Panc1 (cell line): ENCODE measurements around the gene CAV1.

Source experiments
- POLR2AphosphoS5 ChIP-seq: IDR thresholded peaks from 2 replicates; pipeline ENCODE4 v1.6.1; 2012; ENCODE audit warnings: mild to moderate bottlenecking, low read depth, low read length, moderate library complexity
- REST ChIP-seq, 2 experiments: IDR thresholded peaks; 2 replicates each; pipeline ENCODE4 v1.6.1; 2011 to 2012; ENCODE audit warnings: low read depth in 2 of 2, control low read depth in 1 of 2, low read length in 1 of 2, mild to moderate bottlenecking in 1 of 2, moderate library complexity in 1 of 2; ENCODE audit not compliant: insufficient read depth in 1 of 2
- TCF7L2 ChIP-seq: IDR thresholded peaks from 2 replicates; pipeline ENCODE4 v1.6.1; 2011; ENCODE audit warnings: mild to moderate bottlenecking, low read depth, low read length, inconsistent platforms
- TF ChIP-seq, protein P1 (sequence below): fragments of 450-650 bp; IDR thresholded peaks from 2 replicates; pipeline ENCODE4 v1.5.1; 2017; ENCODE audit warnings: mild to moderate bottlenecking

- TF ChIP-seq, protein P1, sequence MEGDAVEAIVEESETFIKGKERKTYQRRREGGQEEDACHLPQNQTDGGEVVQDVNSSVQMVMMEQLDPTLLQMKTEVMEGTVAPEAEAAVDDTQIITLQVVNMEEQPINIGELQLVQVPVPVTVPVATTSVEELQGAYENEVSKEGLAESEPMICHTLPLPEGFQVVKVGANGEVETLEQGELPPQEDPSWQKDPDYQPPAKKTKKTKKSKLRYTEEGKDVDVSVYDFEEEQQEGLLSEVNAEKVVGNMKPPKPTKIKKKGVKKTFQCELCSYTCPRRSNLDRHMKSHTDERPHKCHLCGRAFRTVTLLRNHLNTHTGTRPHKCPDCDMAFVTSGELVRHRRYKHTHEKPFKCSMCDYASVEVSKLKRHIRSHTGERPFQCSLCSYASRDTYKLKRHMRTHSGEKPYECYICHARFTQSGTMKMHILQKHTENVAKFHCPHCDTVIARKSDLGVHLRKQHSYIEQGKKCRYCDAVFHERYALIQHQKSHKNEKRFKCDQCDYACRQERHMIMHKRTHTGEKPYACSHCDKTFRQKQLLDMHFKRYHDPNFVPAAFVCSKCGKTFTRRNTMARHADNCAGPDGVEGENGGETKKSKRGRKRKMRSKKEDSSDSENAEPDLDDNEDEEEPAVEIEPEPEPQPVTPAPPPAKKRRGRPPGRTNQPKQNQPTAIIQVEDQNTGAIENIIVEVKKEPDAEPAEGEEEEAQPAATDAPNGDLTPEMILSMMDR = no peak
- no peak for TF ChIP-seq POLR2AphosphoS5
- TF ChIP-seq TCF7L2 = no peak
- TF ChIP-seq REST (IDR thresholded peaks at IDR 0.05; ENCODE audit: insufficient read depth in 1 of 2, low read depth in 2 of 2, low read length in 1 of 2) = no peak
Measured at GRCh38 chr7:116597384-116597783, 72.5 kb downstream of the CAV1 start.
